HepG2 (cell line): ENCODE measurements around the gene L3MBTL4. TPM values are rescaled to one million over a fixed set of nuclear protein-coding genes. Genes with fewer than 3 reads are reported as not detected.
"Not testable (repeated sequence)": the region's sequence is repeated elsewhere in the genome, so short reads cannot be mapped to it uniquely, and the experiment has no call there.

Experiments
- ATAC-seq: fragments of 200-7000 bp; cut with Tn5 transposase; 3 replicates; pipeline ENCODE4 v1.9.1; 2020; ENCODE audit warnings: mild to moderate bottlenecking, moderate library complexity
- BruUV-seq: library from RNA; stranded (reverse); fragments of 400-500 nt; replicated peaks from 2 replicates; lab custom pipeline; 2021; lab: Mats Ljungman, UMichigan
- CTCF ChIA-PET: fragments of 300-600 bp; formaldehyde crosslinking; extraction: SDS; loops from one replicate; lab custom pipeline; 2021; ENCODE audit warnings: low total read pairs, inconsistent platforms, low intra/inter-chr PET ratio; lab: Yijun Ruan, JAX
- POLR2A ChIA-PET: fragments of 350-600 bp; sonication (Branson Sonifier 250); formaldehyde crosslinking; loops from one replicate; lab custom pipeline; 2020; ENCODE audit warnings: antibody characterized with exemption, inconsistent platforms; lab: Yijun Ruan, JAX
- DNase-seq: peaks from one replicate; pipeline ENCODE4 v3.0.0-alpha.2; 2015; ENCODE audit warnings: low spot score
- FAIRE-seq: peaks from 3 replicates; lab custom pipeline; 2011; peaks lifted over from hg19 to GRCh38; lab: Jason Lieb, UNC
- H2AFZ ChIP-seq: one replicate; pipeline ENCODE4 v1.6.1; 2011; ENCODE audit warnings: low read length, inconsistent platforms
- H3K27ac ChIP-seq: fragments of 300-600 bp; 3 replicates; pipeline ENCODE4 v1.8.0; 2011; ENCODE audit warnings: mixed run types, mild to moderate bottlenecking, mixed read lengths, low read length, inconsistent platforms; ENCODE audit not compliant: insufficient read depth; ENCODE audit errors: extremely low read length
- H3K27me3 ChIP-seq, 2 experiments: fragments of 200-600 bp in 1 of 2; 2 replicates in 1 of 2; 3 replicates in 1 of 2; pipeline versions ENCODE4 v1.6.0 to v1.8.0; 2011; ENCODE audit warnings: low read length in 2 of 2, mild to moderate bottlenecking in 2 of 2, moderate library complexity in 2 of 2, inconsistent platforms in 1 of 2; ENCODE audit not compliant: insufficient read depth in 2 of 2, control insufficient read depth in 1 of 2
- H3K36me3 ChIP-seq, 2 experiments: fragments of 200-600 bp in 1 of 2; replicated peaks in 1 of 2; 2 replicates in 1 of 2; 3 replicates in 1 of 2; pipeline versions ENCODE4 v1.5.1 to v1.8.0; 2011; ENCODE audit warnings: low read length in 2 of 2, inconsistent platforms in 1 of 2; ENCODE audit not compliant: insufficient read depth in 2 of 2, control insufficient read depth in 1 of 2
- H3K4me1 ChIP-seq: 2 replicates; pipeline ENCODE4 v1.5.1; 2012; ENCODE audit warnings: low read length, inconsistent platforms; ENCODE audit not compliant: insufficient read depth
- H3K4me2 ChIP-seq: 2 replicates; pipeline ENCODE4 v1.6.0; 2011; ENCODE audit warnings: low read depth, low read length, inconsistent platforms
- H3K4me3 ChIP-seq, 3 experiments: fragments of 200-600 bp in 1 of 3; sonication (generic), shearing (Covaris generic) in 1 of 3; replicated peaks in 1 of 3; 2 replicates each; pipeline ENCODE4 v1.5.1; 2011 to 2016; ENCODE audit warnings: low read length in 3 of 3, inconsistent platforms in 2 of 3, low read depth in 2 of 3, mild to moderate bottlenecking in 2 of 3, control low read depth in 1 of 3, mixed read lengths in 1 of 3; ENCODE audit not compliant: insufficient read depth in 1 of 3
- H3K79me2 ChIP-seq: one replicate; pipeline ENCODE4 v1.6.1; 2011; ENCODE audit warnings: low read length, inconsistent platforms; ENCODE audit not compliant: insufficient read depth
- H3K9ac ChIP-seq: 2 replicates; pipeline ENCODE4 v1.6.0; 2011; ENCODE audit warnings: mild to moderate bottlenecking, low read depth, low read length, inconsistent platforms; ENCODE audit not compliant: insufficient read depth
- H3K9me3 ChIP-seq: 2 replicates; pipeline ENCODE4 v1.5.1; 2012; ENCODE audit warnings: mild to moderate bottlenecking, low read length
- H4K20me1 ChIP-seq: 2 replicates; pipeline ENCODE4 v1.6.0; 2011; ENCODE audit warnings: inconsistent platforms, mild to moderate bottlenecking, low read length, moderate library complexity; ENCODE audit not compliant: insufficient read depth
- CEBPB ChIP-seq: IDR thresholded peaks from 2 replicates; pipeline ENCODE4 v1.6.1; 2011; ENCODE audit warnings: low read depth, low read length, improper control_type of control experiment, borderline replicate concordance
- CEBPG ChIP-seq: IDR thresholded peaks from 2 replicates; pipeline ENCODE4 v1.6.1; 2016
- FOXO1 ChIP-seq: sonication (generic); formaldehyde crosslinking; IDR thresholded peaks from 2 replicates; pipeline ENCODE4 v1.4.0; 2020; ENCODE audit warnings: missing genetic modification reagents
- PATZ1 ChIP-seq: sonication (generic); formaldehyde crosslinking; IDR thresholded peaks from 2 replicates; pipeline ENCODE4 v1.4.0; 2020; ENCODE audit warnings: missing genetic modification reagents
- ZNF362 ChIP-seq: sonication (generic); formaldehyde crosslinking; IDR thresholded peaks from 2 replicates; pipeline ENCODE4 v1.4.0; 2020; ENCODE audit warnings: missing genetic modification reagents, mild to moderate bottlenecking, borderline replicate concordance
- ZNF770 ChIP-seq: sonication (generic); formaldehyde crosslinking; IDR thresholded peaks from 2 replicates; pipeline ENCODE4 v1.5.0; 2020; ENCODE audit warnings: mild to moderate bottlenecking, missing genetic modification reagents
- WGBS: methylation state at CpG from one replicate; pipeline ENCODE4 v1.1.6; 2017; ENCODE audit warnings: low lambda C conversion rate; 5-methylcytosine and 5-hydroxymethylcytosine counted together
- in situ Hi-C: cut with HindIII; loops from 2 replicates; pipeline ENCODE4 v1.10.0; 2017; ENCODE audit warnings: low pct_unique_long_range_greater_than_20kb; ENCODE audit not compliant: extremely low pct_ligation_motif_present
- intact Hi-C: fragments of 100-400 bp; cut with micrococcal nuclease; formaldehyde crosslinking; loops from one replicate; pipeline ENCODE4 v1.10.0; 2022; ENCODE audit not compliant: unreplicated experiment
- polyA plus RNA-seq, 8 experiments: library from polyadenylated mRNA; depleted of rRNA in 3 of 8; stranded (reverse) in 7 of 8; unstranded in 1 of 8; fragments of >200 nt; fragmentation: Illumina TruSeq in 4 of 8; extraction: Trizol in 4 of 8; gene quantifications; 2 replicates each; pipeline versions ENCODE4 v1.2.1 to v1.2.3, GENCODE V29; 2011 to 2016; ENCODE audit warnings: low read depth in 4 of 8, missing spikeins in 1 of 8, mixed read lengths in 1 of 8; ENCODE audit not compliant: insufficient read depth in 1 of 8
- total RNA-seq, 5 experiments: library from RNA; depleted of rRNA; stranded (reverse); fragments of >200 nt; fragmentation: Illumina TruSeq; extraction: Trizol; gene quantifications; 2 replicates each; pipeline ENCODE4 v1.2.3, GENCODE V29; 2016; ENCODE audit warnings: low read depth in 1 of 5

The L3MBTL4 gene
- total and polyA plus RNA-seq, 2 of the 13 experiments (the other 11 are each of a cell fraction or from before 2014, with no cell fraction given): 10.8 to 13.3 TPM

GRCh38 chr18:6409933-6410332, 4.8 kb downstream of the L3MBTL4 start:
- BruUV-seq: no TSS peak
- no peak overlapping the region for H2AFZ ChIP-seq
- ATAC-seq (no peak), DNase-seq (no peak), FAIRE-seq (no peak)
- H4K20me1 ChIP-seq: no peaks in the 10 kb centered on the region; the same call in 1 of the 2 replicates
- no peak overlapping the region for H3K27ac ChIP-seq
- no peak overlapping the region for H3K9ac ChIP-seq
- TF ChIP-seq FOXO1: no peak
- H3K36me3 ChIP-seq: no peaks in the 10 kb centered on the region
- intact Hi-C loops: loop anchor here (5.0 to 10.0 kb wide), 2 partner anchors 128 to 195 kb away; no protein-coding TSS in a partner anchor
- no peaks in the 10 kb centered on the region for H3K9me3 ChIP-seq
- H3K4me2 ChIP-seq: no peak overlapping the region
- WGBS: 94% methylated on average over 7 of the region's 7 CpGs
- peaks cover 71% of the 10 kb centered on the region for H3K4me1 ChIP-seq
- H3K79me2 ChIP-seq: peaks cover 74% of the 10 kb centered on the region
- CTCF ChIA-PET: no interaction called here
- no peaks in the 10 kb centered on the region; a peak in 1 of 5 replicates for H3K27me3 ChIP-seq
- POLR2A ChIA-PET: interaction anchor here (0.7 kb wide), 1 partner anchor 40 kb away, joined by 3 read pairs; no protein-coding TSS in a partner anchor
- in situ Hi-C loops: no loop called here
- H3K4me3 ChIP-seq: no peak overlapping the region

- WGBS: 50% methylated on average over 8 of the region's 8 CpGs
Measured at GRCh38 chr18:6408543-6408942, 6.2 kb downstream of the L3MBTL4 start.

More at GRCh38 chr18:6408543-6408942, 6.2 kb downstream of the L3MBTL4 start:
- H3K27ac ChIP-seq, H3K36me3 ChIP-seq, FAIRE-seq, H3K9ac ChIP-seq, in situ Hi-C loops, H3K27me3 ChIP-seq, H4K20me1 ChIP-seq, H2AFZ ChIP-seq, BruUV-seq, ATAC-seq, CTCF ChIA-PET, POLR2A ChIA-PET, H3K9me3 ChIP-seq, DNase-seq, H3K4me3 ChIP-seq: not testable (repeated sequence)
- Histone ChIP-seq H3K4me1 (peaks cover 82% of the 10 kb centered on the region), H3K79me2 (peaks cover 81% of the 10 kb centered on the region), H3K4me2 (peak overlapping the region; percentile 76; the same call in 1 of the 2 replicates)
- intact Hi-C loops: loop anchor here (10.0 kb wide), 1 partner anchor 194 kb away; no protein-coding TSS in a partner anchor
- TF ChIP-seq CEBPB (peak; percentile 63; the same call in 1 of the 2 replicates), CEBPG (CRISPR knock-in tag) (peak; percentile 75), ZNF362 (CRISPR knock-in tag) (peak; percentile 37; the same call in 1 of the 2 replicates), PATZ1 (CRISPR knock-in tag) (0 out of 2 replicates have a peak, but pooled peaks have one; percentile 12), ZNF770 (CRISPR knock-in tag) (peak; percentile 37; the same call in 1 of the 2 replicates)
